ENCODE data around the gene ARF1.

ARF1 gene

DNA sequence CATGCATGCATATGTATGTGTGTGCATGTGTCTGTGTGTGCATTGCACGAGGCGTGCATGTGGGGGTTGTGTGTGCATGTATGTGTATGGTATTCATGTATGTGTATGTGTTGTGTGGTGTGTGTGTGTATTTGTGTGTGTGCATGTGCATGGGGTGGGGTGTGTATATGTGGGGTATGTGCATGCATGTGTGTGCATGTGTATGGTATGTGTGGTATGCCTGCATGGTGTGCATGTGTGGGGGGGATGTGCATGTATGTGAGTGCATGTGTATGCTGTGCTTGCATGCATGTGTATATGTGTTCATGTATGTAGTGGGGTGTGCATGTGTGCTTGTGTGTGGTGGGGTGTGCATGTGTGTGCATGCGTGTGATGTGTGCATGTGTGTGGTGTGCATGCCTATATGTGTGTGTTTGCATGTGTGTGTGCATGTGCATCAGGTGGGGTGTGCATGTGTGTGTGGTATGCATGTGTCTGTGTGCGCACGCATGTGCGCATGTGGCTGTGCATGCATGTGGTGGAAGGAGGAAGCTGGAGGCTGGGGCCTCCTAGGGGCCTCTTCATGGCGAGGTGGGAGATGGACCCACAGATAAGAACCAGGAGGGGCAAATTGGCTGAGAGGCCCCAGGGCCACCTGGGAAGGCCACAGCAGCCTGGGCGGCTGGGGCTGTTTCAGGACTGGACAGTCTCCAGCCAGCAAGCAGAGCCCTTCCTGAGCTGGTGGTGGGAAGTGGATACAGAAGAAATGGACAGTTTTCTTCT lies 35.9 kb upstream of the ARF1 start:
- Histone ChIP-seq H3K27ac (no peak overlapping the region), H3K27me3 (ENCODE audit: insufficient read depth, low read depth, severe bottlenecking) (no peaks in the 10 kb centered on the region), H3K9me3 (ENCODE audit: severe bottlenecking) (no peaks in the 10 kb centered on the region), H3K4me3 (ENCODE audit: low read depth, low read length) (no peak overlapping the region), H3K36me3 (no peaks in the 10 kb centered on the region)
- no peak for DNase-seq
- TF ChIP-seq, protein P1, sequence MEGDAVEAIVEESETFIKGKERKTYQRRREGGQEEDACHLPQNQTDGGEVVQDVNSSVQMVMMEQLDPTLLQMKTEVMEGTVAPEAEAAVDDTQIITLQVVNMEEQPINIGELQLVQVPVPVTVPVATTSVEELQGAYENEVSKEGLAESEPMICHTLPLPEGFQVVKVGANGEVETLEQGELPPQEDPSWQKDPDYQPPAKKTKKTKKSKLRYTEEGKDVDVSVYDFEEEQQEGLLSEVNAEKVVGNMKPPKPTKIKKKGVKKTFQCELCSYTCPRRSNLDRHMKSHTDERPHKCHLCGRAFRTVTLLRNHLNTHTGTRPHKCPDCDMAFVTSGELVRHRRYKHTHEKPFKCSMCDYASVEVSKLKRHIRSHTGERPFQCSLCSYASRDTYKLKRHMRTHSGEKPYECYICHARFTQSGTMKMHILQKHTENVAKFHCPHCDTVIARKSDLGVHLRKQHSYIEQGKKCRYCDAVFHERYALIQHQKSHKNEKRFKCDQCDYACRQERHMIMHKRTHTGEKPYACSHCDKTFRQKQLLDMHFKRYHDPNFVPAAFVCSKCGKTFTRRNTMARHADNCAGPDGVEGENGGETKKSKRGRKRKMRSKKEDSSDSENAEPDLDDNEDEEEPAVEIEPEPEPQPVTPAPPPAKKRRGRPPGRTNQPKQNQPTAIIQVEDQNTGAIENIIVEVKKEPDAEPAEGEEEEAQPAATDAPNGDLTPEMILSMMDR (IDR thresholded peaks at IDR 0.05; ENCODE audit: low read depth, low read length), result no peak

DNA sequence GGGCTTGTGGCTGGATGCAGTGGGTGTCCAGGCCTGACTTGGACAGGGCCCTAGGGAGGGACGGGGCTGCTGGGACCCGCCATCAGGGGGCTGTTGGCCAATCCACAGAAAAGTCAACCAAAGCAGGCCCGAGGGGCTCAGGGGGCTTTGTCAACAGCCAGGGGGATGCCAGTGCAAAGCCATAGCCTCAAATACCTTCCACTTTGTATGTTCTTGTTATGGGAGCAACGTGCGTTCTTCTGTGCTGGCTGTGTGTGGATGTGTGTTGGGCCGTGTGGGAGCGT lies 35.4 kb upstream of the ARF1 start:
- no peak overlapping the region for H3K27ac ChIP-seq
- H3K27me3 ChIP-seq (ENCODE audit: insufficient read depth, low read depth, severe bottlenecking), result no peaks in the 10 kb centered on the region
- no peak for DNase-seq
- no peak overlapping the region for H3K4me3 ChIP-seq (ENCODE audit: low read depth, low read length)
- TF ChIP-seq, protein P1 (IDR thresholded peaks at IDR 0.05; ENCODE audit: low read depth, low read length), result no peak
- H3K36me3 ChIP-seq, result no peaks in the 10 kb centered on the region
- H3K9me3 ChIP-seq (ENCODE audit: severe bottlenecking), result no peaks in the 10 kb centered on the region

DNA sequence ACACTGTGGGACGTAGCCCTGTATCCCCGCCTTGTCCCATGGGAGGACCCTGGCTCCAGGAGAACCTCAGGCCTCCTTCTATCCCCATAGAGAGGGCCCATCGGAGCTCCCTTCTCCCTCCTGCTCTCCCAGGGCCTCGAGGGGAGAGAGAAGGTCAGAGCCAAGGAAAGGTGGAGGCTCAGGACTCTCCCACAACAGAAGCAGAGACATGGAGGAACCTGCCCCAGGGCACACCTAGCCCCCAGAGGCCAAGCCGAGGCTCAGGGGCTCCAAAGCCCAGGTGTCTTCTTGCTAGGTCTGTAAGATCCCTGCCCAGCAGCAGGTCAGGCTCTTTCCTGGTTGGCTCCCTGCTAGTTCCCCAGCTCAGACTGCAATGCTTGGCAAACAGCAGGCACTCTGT lies 34.4 kb upstream of the ARF1 start:
- Histone ChIP-seq H3K9me3 (ENCODE audit: severe bottlenecking) (no peaks in the 10 kb centered on the region), H3K4me3 (ENCODE audit: low read depth, low read length) (no peak overlapping the region), H3K27me3 (ENCODE audit: insufficient read depth, low read depth, severe bottlenecking) (no peaks in the 10 kb centered on the region), H3K27ac (no peak overlapping the region), H3K36me3 (no peaks in the 10 kb centered on the region)
- no peak for DNase-seq
- TF ChIP-seq, protein P1 (IDR thresholded peaks at IDR 0.05; ENCODE audit: low read depth, low read length), result no peak

DNA sequence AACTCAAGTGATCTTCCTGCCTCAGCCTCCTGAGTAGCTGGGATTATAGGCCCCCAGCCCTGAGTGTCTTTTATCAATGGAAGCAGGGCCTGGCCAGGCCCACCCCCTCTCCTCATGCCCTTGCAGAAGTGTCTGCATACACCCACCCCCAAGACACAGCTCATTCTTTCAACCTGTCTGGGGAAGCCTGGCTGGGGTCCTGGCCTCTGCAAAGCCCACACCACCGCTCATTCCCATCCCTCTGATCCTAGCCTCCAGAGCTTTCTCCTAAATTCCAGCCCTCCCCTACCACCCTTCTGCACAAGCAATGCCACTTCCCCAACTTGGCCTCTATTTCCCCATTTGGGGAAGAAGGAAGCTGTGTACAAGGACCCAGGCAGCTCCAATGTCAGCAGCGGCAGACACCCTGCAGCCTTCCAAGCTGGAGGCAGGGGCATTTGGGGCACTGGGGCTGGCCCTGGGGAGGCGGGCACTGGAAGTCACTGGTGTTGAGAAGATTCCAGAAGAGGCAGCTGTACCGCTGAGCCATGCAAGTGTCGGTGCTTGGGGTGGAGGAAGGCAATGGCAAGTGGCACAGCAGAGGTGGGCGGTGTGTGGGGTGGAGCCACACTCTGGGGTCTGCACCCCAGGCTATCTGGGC lies 33.7 kb upstream of the ARF1 start:
- Histone ChIP-seq H3K36me3 (no peaks in the 10 kb centered on the region), H3K4me3 (ENCODE audit: low read depth, low read length) (no peak overlapping the region), H3K27ac (no peak overlapping the region), H3K9me3 (ENCODE audit: severe bottlenecking) (no peaks in the 10 kb centered on the region), H3K27me3 (ENCODE audit: insufficient read depth, low read depth, severe bottlenecking) (no peaks in the 10 kb centered on the region)
- DNase-seq, result no peak
- TF ChIP-seq, protein P1 (IDR thresholded peaks at IDR 0.05; ENCODE audit: low read depth, low read length), result no peak

DNA sequence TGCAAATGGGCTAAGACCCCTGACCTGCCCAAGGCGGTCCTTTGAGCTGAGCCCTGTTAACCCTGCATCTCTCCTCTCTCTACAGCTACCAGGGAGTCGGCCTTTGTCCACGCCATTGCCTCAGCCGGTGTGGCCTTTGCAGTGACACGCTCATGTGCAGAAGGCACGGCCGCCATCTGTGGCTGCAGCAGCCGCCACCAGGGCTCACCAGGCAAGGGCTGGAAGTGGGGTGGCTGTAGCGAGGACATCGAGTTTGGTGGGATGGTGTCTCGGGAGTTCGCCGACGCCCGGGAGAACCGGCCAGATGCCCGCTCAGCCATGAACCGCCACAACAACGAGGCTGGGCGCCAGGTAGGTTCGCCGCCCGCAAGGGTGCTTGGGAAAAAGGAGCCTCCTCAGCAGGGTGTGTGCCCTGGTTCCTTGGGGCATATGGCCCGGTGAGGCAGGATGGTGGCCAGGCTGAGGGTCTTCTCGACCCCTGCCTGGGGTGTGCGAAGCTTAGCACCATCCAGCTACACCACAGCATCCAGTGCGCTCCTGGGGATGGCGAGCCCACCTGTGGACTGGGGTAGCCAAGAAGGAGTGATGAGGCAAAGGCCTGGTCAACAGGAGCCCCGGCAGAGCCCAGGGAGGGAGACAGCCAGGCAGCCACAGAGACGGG lies 31.8 kb upstream of the ARF1 start:
- H3K4me3 ChIP-seq (ENCODE audit: low read depth, low read length), result no peak overlapping the region
- no peak overlapping the region for H3K27ac ChIP-seq
- no peak for DNase-seq
- no peaks in the 10 kb centered on the region for H3K36me3 ChIP-seq
- TF ChIP-seq, protein P1 (IDR thresholded peaks at IDR 0.05; ENCODE audit: low read depth, low read length), result no peak
- H3K9me3 ChIP-seq (ENCODE audit: severe bottlenecking), result no peaks in the 10 kb centered on the region
- no peaks in the 10 kb centered on the region for H3K27me3 ChIP-seq (ENCODE audit: insufficient read depth, low read depth, severe bottlenecking)
